ENCODE results near the gene F7.

The F7 gene

DNA sequence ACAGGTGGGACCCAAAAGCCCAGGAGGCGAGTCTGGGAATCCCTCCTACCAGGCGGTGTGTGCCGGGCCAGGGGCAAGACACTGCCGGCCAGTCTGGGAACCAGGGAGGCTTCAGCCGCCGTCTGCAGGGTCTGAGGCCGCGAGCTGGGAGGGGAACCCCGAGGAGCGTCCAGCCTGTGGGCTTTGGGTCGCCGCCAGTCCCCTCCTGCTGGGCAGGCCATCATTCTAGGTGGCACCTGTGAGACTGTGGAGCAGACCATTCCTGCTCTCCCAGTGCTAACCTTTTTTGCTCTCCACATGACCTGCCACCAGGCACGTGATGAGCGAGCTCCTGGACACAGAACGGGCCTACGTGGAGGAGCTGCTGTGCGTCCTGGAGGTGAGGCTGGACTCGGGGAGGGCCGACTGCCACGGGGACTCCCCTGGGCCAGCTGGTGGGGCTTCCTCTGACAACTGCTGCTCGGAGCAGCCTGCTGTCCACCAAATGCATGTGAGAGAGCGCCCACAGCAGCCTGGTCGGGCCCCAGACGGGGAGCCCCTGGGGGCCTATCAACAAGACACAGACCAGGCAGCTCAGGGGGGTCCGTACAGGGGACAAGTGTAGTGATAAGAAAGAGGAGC lies 24.6 kb upstream of the F7 start:
- H3K4me3 ChIP-seq (ENCODE audit: extremely low read depth, insufficient read depth, low read length, poor library complexity, severe bottlenecking) = no peak overlapping the region
- WGBS, 2 experiments (ENCODE audit: insufficient coverage in 2 of 2) = 89 to 91% methylated on average over 23 to 24 of the region's 25 CpGs

GRCh38 chr13:113082198-113083021 lies 23.2 kb upstream of the F7 start:
- Histone ChIP-seq H3K36me3 (ENCODE audit: control insufficient read depth, insufficient read depth, low read length) (no peaks in the 10 kb centered on the region), H3K9me3 (ENCODE audit: control insufficient read depth, low read length) (no peaks in the 10 kb centered on the region)
- WGBS, 2 experiments (ENCODE audit: insufficient coverage in 2 of 2) = 80 to 93% methylated on average over 17 to 21 of the region's 26 CpGs

More for the DNA sequence above, 24.6 kb upstream of the F7 start:
- H3K27ac ChIP-seq (ENCODE audit: low read depth, low read length, severe bottlenecking) = no peak overlapping the region
- no peaks in the 10 kb centered on the region for H3K4me1 ChIP-seq (ENCODE audit: control insufficient read depth, insufficient read depth, low read length, poor library complexity, severe bottlenecking)
- no peaks in the 10 kb centered on the region for H3K9me3 ChIP-seq (ENCODE audit: control insufficient read depth, low read length)
- H3K36me3 ChIP-seq (ENCODE audit: control insufficient read depth, insufficient read depth, low read length) = no peaks in the 10 kb centered on the region

DNA sequence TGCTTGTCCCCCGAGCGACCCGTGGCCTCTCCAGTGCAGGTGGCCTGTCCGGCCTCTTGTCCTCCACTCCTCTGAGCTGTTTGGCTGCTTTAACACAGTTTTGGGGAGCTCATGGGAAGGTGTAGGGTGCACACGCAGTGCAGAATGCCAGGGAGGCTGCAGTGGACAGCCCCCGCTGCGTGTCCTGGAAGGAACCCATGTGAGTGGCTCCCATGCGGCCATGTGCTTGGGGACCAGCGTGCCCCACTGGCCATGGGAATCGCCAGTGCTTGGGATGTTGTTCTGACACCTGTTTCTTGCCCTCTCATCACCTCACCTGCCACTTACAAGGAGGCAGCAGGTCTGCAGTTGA lies 22.6 kb upstream of the F7 start:
- H3K27ac ChIP-seq (ENCODE audit: low read depth, low read length, severe bottlenecking) = no peak overlapping the region
- H3K36me3 ChIP-seq (ENCODE audit: control insufficient read depth, insufficient read depth, low read length) = no peaks in the 10 kb centered on the region
- 82 to 88% methylated on average over 10 of the region's 10 CpGs for WGBS, 2 experiments (ENCODE audit: insufficient coverage in 2 of 2)
- H3K4me3 ChIP-seq (ENCODE audit: extremely low read depth, insufficient read depth, low read length, poor library complexity, severe bottlenecking) = no peak overlapping the region
- no peaks in the 10 kb centered on the region for H3K9me3 ChIP-seq (ENCODE audit: control insufficient read depth, low read length)
- no peaks in the 10 kb centered on the region for H3K4me1 ChIP-seq (ENCODE audit: control insufficient read depth, insufficient read depth, low read length, poor library complexity, severe bottlenecking)

More at GRCh38 chr13:113082198-113083021, 23.2 kb upstream of the F7 start:
- no peak overlapping the region for H3K27ac ChIP-seq (ENCODE audit: low read depth, low read length, severe bottlenecking)
- no peaks in the 10 kb centered on the region for H3K4me1 ChIP-seq (ENCODE audit: control insufficient read depth, insufficient read depth, low read length, poor library complexity, severe bottlenecking)
- no peak overlapping the region for H3K4me3 ChIP-seq (ENCODE audit: extremely low read depth, insufficient read depth, low read length, poor library complexity, severe bottlenecking)

DNA sequence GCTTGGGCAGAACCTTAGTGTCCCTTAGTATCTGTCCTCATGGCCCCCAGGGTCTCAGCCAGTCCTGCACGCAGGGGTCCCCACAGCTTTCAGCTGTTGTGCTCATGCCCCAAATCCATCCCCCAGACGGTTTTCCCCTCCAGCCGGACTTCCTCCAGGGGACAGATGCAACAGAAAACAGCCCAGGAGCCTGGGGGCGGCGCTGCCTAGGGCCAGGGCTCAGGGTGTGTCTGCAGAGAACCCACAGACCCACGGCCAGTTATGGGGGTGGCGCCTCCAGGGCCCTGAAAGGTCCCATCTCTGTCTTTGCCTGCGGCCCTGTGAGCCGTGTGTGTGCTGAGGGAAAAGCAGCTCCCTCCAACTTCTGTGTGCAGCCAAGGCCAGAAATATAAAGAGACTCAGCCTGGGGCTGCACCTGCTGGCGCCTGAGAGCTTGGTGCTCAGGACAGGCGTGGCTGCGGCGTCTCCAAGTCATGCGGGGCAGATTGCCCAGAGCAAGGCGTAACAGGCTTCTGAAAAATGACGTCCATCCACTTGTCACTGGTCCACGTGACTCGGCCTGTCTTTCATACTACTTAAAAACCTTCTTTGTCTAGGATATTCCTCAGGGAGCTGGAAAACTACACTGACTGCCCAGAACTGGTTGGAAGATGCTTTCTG lies 22.1 kb upstream of the F7 start:
- Histone ChIP-seq H3K9me3 (ENCODE audit: control insufficient read depth, low read length) (no peaks in the 10 kb centered on the region), H3K4me1 (ENCODE audit: control insufficient read depth, insufficient read depth, low read length, poor library complexity, severe bottlenecking) (no peaks in the 10 kb centered on the region), H3K4me3 (ENCODE audit: extremely low read depth, insufficient read depth, low read length, poor library complexity, severe bottlenecking) (no peak overlapping the region), H3K27ac (ENCODE audit: low read depth, low read length, severe bottlenecking) (no peak overlapping the region), H3K36me3 (ENCODE audit: control insufficient read depth, insufficient read depth, low read length) (no peaks in the 10 kb centered on the region)
- WGBS, 2 experiments (ENCODE audit: insufficient coverage in 2 of 2) = 88 to 93% methylated on average over 16 of the region's 18 CpGs

DNA sequence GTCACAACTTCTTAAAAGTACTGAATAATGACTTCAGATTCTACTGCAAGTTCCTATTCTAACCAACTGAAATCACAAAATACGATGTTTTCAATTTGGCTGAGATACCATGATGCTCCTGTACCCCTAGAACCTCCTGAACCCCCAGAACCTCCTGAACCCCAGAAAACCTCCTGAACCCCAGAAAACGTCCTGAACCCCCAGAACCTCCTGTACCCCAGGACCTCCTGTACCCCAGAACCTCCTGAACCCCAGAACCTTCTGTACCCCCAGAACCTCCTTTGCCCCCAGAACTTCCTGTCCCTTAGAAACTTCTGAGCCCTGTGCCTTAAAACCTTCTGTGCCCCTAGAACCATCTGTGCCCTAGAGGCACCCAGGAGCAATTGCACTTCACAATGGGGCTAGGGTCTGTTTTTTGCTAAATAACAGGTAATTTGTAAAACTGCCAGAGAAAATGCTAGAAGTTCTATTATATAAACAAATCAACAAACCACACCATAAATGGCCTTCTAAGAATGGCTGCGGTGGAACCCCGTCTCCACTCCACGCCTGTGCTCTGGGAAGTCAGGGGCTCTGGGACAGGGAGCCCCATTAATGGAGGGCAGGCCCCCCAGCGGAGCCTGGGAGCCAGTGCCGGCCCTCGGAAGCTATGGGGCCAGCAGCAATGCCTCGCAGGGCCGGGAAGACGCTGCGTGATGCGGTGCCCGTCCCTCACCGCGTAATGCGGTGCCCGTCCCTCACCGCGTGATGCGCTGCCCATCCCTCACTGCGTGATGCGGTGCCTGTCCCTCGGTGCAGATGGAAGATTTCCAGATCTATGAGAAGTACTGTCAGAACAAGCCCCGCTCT lies 21.3 kb upstream of the F7 start:
- Histone ChIP-seq H3K36me3 (ENCODE audit: control insufficient read depth, insufficient read depth, low read length) (no peaks in the 10 kb centered on the region), H3K4me1 (ENCODE audit: control insufficient read depth, insufficient read depth, low read length, poor library complexity, severe bottlenecking) (no peaks in the 10 kb centered on the region), H3K9me3 (ENCODE audit: control insufficient read depth, low read length) (no peaks in the 10 kb centered on the region), H3K4me3 (ENCODE audit: extremely low read depth, insufficient read depth, low read length, poor library complexity, severe bottlenecking) (no peak overlapping the region), H3K27ac (ENCODE audit: low read depth, low read length, severe bottlenecking) (no peak overlapping the region)
- 94 to 95% methylated on average over 24 of the region's 25 CpGs for WGBS, 2 experiments (ENCODE audit: insufficient coverage in 2 of 2)

GRCh38 chr13:113084943-113085540 lies 20.5 kb upstream of the F7 start:
- no peaks in the 10 kb centered on the region for H3K36me3 ChIP-seq (ENCODE audit: control insufficient read depth, insufficient read depth, low read length)
- no peaks in the 10 kb centered on the region for H3K4me1 ChIP-seq (ENCODE audit: control insufficient read depth, insufficient read depth, low read length, poor library complexity, severe bottlenecking)
- H3K9me3 ChIP-seq (ENCODE audit: control insufficient read depth, low read length) = no peaks in the 10 kb centered on the region
- no peak overlapping the region for H3K4me3 ChIP-seq (ENCODE audit: extremely low read depth, insufficient read depth, low read length, poor library complexity, severe bottlenecking)
- 91 to 92% methylated on average over 24 of the region's 24 CpGs for WGBS, 2 experiments (ENCODE audit: insufficient coverage in 2 of 2)
- H3K27ac ChIP-seq (ENCODE audit: low read depth, low read length, severe bottlenecking) = no peak overlapping the region

- Histone ChIP-seq H3K4me3 (ENCODE audit: extremely low read depth, insufficient read depth, low read length, poor library complexity, severe bottlenecking) (no peak overlapping the region), H3K4me1 (ENCODE audit: control insufficient read depth, insufficient read depth, low read length, poor library complexity, severe bottlenecking) (no peaks in the 10 kb centered on the region), H3K36me3 (ENCODE audit: control insufficient read depth, insufficient read depth, low read length) (no peaks in the 10 kb centered on the region), H3K9me3 (ENCODE audit: control insufficient read depth, low read length) (no peaks in the 10 kb centered on the region), H3K27ac (ENCODE audit: low read depth, low read length, severe bottlenecking) (no peak overlapping the region)
- 83 to 84% methylated on average over 23 of the region's 32 CpGs for WGBS, 2 experiments (ENCODE audit: insufficient coverage in 2 of 2)
Measured at GRCh38 chr13:113086031-113086750, 19.4 kb upstream of the F7 start.

DNA sequence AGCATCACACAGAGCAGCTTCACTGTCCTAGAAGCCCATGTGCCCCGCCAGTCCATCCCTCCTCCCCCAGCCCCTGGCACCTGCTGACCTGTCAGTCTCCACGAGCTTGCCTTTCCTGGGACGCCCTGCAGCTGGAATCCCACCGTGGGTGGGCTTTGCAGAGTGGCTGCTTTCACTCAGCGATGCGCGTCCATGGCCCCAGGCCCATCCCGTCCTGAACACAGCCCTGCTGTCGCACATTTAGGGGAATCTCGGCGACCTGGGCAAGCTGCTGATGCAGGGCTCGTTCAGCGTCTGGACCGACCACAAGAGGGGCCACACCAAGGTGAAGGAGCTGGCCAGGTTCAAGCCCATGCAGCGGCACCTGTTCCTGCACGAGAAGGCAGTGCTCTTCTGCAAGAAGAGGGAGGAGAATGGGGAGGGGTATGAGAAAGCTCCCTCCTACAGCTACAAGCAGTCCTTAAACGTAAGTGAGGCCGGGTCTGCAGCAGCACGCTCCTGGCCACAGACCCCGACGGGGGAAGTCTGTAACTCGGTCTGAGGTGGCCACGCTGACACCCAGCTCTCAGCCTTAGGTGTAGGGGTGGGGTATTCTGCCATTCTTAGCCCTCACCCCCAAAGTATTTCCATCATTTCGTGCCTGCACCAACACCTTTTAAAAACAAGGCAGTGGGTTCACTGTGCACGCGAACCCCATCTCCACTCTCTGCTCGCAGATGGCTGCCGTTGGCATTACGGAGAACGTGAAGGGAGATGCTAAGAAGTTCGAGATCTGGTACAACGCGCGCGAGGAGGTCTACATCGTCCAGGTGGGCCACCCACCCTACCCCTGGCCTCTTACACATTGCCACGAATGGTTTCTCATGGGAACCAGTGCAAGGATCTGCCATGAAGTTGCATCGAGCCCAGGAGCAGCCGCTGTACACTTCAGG lies 18.3 kb upstream of the F7 start:
- Histone ChIP-seq H3K36me3 (ENCODE audit: control insufficient read depth, insufficient read depth, low read length) (no peaks in the 10 kb centered on the region), H3K27ac (ENCODE audit: low read depth, low read length, severe bottlenecking) (no peak overlapping the region), H3K9me3 (ENCODE audit: control insufficient read depth, low read length) (no peaks in the 10 kb centered on the region), H3K4me3 (ENCODE audit: extremely low read depth, insufficient read depth, low read length, poor library complexity, severe bottlenecking) (no peak overlapping the region), H3K4me1 (ENCODE audit: control insufficient read depth, insufficient read depth, low read length, poor library complexity, severe bottlenecking) (no peaks in the 10 kb centered on the region)
- WGBS, 2 experiments (ENCODE audit: insufficient coverage in 2 of 2) = 91 to 93% methylated on average over 30 to 35 of the region's 39 CpGs
